HG02678 (cell line): ENCODE data around the gene CCDC60.

Experiments
- ATAC-seq: cut with Tn5 transposase; IDR thresholded peaks from one replicate; pipeline ENCODE4 v1.9.1; 2021; ENCODE audit warnings: mild to moderate bottlenecking, moderate library complexity; ENCODE audit not compliant: unreplicated experiment

The CCDC60 gene

GRCh38 chr12:119334430-119335170 is at the start of gene CCDC60:
TSS of gene CCDC60 (plus strand) at chr12:119334729. CDS start at chr12:119335177, 448 bp downstream.
- no peak for ATAC-seq

GRCh38 chr12:119288576-119288975 is 46.0 kb upstream of the CCDC60 start:
- ATAC-seq = no peak

- no peak for ATAC-seq
These were observed 41.5 kb upstream of the CCDC60 start for GRCh38 chr12:119292893-119293630.

GRCh38 chr12:119294211-119294610 is 40.3 kb upstream of the CCDC60 start:
- no peak for ATAC-seq

GRCh38 chr12:119296535-119296934 is 38.0 kb upstream of the CCDC60 start:
- no peak for ATAC-seq

- no peak for ATAC-seq
These were observed 35.4 kb upstream of the CCDC60 start for GRCh38 chr12:119299130-119299529.

GRCh38 chr12:119301379-119301778 is 33.1 kb upstream of the CCDC60 start:
- ATAC-seq = no peak

GRCh38 chr12:119302451-119303080 is 32.0 kb upstream of the CCDC60 start:
- ATAC-seq = no peak

- no peak for ATAC-seq
These were observed 27.9 kb upstream of the CCDC60 start for GRCh38 chr12:119306593-119306992.

- no peak for ATAC-seq
These were observed 26.8 kb upstream of the CCDC60 start for GRCh38 chr12:119307747-119308146.

- ATAC-seq = no peak
These were observed 25.6 kb upstream of the CCDC60 start for GRCh38 chr12:119308708-119309456.

GRCh38 chr12:119311878-119312277 is 22.7 kb upstream of the CCDC60 start:
- ATAC-seq = no peak

- ATAC-seq = no peak
These were observed 21.6 kb upstream of the CCDC60 start for GRCh38 chr12:119312904-119313303.

GRCh38 chr12:119314290-119314689 is 20.2 kb upstream of the CCDC60 start:
- ATAC-seq = no peak

- ATAC-seq = no peak
These were observed 14.9 kb upstream of the CCDC60 start for GRCh38 chr12:119319638-119320037.

- no peak for ATAC-seq
These were observed 13.9 kb upstream of the CCDC60 start for GRCh38 chr12:119320678-119321077.

GRCh38 chr12:119322301-119322723 is 12.2 kb upstream of the CCDC60 start:
- no peak for ATAC-seq

- ATAC-seq = no peak
These were observed 8.7 kb upstream of the CCDC60 start for GRCh38 chr12:119325813-119326212.

- no peak for ATAC-seq
These were observed 8.2 kb upstream of the CCDC60 start for GRCh38 chr12:119326341-119326740.

- no peak for ATAC-seq
These were observed 7.1 kb upstream of the CCDC60 start for GRCh38 chr12:119327471-119327870.

- ATAC-seq = no peak
These were observed 6.4 kb upstream of the CCDC60 start for GRCh38 chr12:119328111-119328510.
